Activated T-helper 1 cell treated with Interleukin-2 at 50 U/mL for 16 hours (primary cell): ENCODE data around the gene ARHGAP26.

Source experiments
- DNase-seq: peaks from one replicate; pipeline ENCODE4 v3.0.0-alpha.2; 2020; ENCODE audit warnings: low read depth

Gene ARHGAP26

GRCh38 chr5:142814122-142814521 is 43.9 kb downstream of the ARHGAP26 start:
- DNase-seq, result no peak

GRCh38 chr5:142815469-142815868 is 45.3 kb downstream of the ARHGAP26 start:
- no peak for DNase-seq

GRCh38 chr5:142816531-142817430 is 46.6 kb downstream of the ARHGAP26 start:
- DNase-seq, result no peak

DNA sequence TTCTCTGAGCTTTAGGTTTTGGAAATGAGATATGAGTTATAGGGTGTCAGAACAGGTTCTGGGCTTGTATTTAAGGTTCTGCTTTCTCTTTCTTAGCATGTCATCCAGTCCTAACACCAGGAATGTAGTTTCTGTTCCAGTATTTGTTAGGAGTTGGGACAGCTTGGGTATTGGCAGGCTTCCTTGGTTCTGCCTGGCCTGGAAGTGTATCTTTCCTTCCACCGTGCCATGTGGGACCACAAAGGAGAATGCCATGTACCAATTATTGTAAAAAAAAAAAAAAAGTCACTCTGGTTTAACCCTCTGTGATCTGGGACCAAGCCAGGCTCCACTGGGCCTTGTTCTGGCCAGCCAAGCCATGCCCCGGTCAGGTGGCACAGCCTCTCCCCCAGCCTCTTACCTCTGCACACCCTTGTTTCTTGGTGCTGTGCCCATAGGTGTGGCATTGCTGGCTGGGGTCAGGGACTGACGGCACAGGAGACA is 47.8 kb downstream of the ARHGAP26 start:
- no peak for DNase-seq

GRCh38 chr5:142819292-142819691 is 49.1 kb downstream of the ARHGAP26 start:
- no peak for DNase-seq

- no peak for DNase-seq
These were observed 49.6 kb downstream of the ARHGAP26 start for GRCh38 chr5:142819825-142820224.

GRCh38 chr5:142820447-142820846 is 50.3 kb downstream of the ARHGAP26 start:
- DNase-seq, result no peak

DNA sequence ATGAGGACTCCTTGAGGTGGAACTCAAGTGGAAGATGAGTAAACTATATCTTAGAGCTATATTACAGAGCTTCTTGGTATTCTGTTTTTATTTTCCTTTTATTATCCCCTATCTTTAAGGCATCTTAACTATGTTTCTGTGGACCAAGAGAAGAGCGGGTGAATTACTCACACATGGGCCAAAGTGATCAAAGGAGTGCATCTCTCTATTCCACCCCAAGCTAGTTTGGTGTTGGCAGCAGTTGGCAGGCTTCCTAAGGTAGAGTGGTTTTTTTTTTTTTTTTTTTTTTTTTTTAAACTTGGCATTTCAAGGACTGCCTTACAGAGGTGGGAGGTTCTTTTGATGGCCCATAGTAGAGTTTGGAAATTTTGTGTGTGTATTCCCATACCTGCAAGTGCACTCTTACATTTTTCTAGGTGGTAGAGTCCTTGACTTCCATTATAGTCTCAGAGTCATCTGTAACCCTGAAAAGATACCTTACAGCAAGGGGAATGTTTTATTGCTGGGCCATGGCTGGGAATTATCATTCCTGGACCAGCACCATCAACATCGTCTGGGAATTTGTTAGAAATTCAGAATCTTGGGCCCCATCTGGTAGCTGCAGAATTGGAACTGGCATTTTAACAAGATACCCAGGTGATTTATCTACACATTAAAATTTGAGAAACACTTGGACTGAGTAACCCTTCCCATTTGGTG is 51.0 kb downstream of the ARHGAP26 start:
- no peak for DNase-seq

DNA sequence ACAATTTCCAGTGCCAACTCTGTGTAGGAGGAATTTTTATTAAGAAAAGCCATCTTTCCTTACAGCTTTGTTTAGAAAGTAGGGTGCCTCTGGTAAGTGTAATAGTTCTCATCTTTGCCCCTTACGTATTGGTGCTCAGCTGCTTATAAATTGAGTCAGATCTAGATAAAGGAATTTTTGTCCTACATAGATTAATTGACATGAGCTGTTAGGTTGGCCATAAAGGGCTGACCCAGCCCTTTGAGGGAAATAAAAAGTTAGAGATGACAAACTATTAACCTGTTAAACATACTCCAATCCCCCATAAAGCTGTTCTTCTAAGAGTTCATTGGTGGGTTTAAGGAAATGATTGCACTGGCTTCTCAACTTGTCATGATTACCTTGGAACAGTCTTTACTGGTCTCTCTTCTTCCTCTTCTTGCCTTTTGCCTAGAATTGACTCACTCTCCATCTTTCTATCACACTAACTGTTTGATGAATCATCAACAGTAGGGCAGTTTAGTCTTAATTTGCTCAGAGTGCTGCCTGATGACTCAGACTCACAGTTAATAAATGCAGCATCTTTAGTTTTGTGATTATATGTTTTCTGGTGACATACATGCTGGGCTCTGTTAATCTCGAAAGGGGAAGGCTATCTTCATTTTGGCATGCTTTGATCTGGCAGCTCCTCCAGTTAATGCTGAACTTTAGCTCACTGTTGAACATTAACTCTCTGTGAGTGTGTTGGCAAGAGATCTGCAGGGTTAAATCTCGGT is 51.7 kb downstream of the ARHGAP26 start:
- no peak for DNase-seq

DNA sequence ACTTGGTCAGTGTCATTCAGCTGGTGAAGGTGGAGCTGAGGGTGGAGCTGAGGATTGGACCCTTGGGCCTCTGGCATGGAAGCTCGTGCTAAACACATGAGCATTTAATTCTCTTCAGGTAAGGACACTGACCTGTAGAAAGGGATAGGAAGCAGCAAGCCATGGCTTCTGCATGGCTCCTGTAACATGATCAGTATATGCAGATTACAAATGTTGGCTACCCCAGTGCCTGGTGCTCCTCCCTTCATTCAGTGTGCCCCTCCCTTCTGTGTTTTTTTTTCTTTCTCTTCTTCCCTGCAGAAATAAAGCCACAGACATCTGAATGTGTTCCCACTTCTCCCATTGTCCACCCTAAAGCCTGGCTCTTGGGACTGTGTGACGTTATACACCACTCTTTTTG is 52.9 kb downstream of the ARHGAP26 start:
- DNase-seq, result no peak

DNA sequence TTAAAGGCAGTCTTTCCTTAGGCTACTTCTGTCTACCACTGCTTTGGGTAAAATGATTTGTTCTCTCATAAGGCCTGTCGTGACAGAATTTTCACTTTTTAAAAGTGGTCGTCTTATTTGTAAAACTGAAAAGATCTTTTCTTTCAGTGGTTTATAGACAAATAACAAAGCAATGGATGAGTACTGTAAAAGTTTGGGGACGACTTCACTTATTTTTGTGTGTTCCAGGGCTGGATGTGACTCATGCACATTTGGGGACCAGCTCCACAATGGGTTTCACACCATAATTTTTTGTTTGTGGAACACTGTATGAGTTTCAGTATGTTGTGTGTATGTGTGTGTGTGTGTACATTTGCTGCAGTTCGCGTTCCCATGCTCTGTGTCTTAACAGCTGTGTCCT is 53.6 kb downstream of the ARHGAP26 start:
- no peak for DNase-seq

GRCh38 chr5:142824391-142824790 is 54.2 kb downstream of the ARHGAP26 start:
- no peak for DNase-seq

- no peak for DNase-seq
These were observed 55.4 kb downstream of the ARHGAP26 start for GRCh38 chr5:142825378-142826089.

DNA sequence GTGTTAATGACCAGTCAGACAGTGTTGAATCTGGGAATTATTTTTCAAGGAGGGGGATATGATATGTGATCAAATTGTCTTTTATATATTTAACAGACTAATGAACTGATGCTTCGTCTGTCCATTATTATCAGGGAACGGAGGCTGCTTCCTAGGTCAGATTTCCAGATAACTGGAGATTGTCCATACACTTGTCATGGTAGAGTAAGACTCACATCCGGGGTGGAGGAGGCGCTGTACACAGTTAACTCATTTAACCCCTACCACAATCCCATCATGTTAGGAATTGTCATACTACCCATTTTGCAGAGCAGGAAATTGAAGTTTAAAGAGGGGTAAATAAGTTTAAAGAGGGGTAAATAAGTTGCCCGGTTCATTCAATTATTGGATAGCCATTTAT is 55.9 kb downstream of the ARHGAP26 start:
- no peak for DNase-seq

GRCh38 chr5:142826741-142827492 is 56.7 kb downstream of the ARHGAP26 start:
- DNase-seq, result no peak

DNA sequence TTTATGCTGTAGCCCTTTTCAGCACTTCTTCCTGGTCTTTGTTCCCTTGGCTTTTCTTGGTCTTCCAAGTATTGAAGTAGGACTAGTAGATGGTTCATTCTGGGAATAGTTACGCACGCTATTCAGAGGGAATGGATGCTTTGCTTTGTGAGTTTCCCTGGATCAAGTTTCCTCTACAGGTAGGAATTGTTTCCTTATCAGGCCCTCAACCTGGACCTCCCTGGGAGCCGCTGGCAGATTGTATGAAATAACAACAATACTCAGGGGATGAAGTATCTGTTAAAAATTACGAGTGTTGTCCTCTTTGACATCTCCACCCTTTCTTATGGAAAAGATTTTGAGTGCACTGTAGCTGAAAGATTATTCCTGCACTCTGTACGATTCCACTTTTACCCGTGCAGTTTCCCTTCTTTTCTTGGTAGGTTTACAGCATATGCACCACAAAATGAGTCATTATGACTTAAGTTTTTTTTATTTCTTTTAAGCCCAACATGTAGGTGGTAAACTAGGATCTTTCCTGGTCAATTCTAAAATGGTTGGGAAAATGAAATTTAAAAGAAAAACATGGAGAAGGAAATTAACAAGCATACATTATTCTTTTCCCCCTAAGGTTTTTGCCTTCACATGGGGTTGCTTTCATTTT is 57.9 kb downstream of the ARHGAP26 start:
- no peak for DNase-seq

GRCh38 chr5:142828797-142829535 is 58.8 kb downstream of the ARHGAP26 start:
- DNase-seq, result no peak

DNA sequence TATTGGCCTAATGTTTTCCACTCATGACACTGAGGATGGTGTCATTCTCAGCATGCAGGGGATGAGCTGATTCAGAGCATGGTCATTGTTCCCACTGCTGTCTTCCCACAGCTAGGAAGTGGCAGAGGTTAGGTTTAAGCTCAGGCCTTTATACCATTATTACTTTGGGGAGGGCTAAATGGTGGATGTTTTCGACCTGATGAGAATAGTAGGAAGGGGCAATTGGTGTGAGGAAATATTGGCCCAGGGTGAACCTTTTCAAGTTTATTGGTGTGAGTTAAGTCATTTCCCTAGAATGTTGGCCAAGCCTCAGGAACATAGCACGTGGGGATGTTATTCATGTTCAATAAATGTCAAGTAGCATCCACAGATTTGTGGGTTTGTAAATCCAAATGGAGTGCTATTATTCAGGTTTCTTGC is 59.6 kb downstream of the ARHGAP26 start:
- no peak for DNase-seq

DNA sequence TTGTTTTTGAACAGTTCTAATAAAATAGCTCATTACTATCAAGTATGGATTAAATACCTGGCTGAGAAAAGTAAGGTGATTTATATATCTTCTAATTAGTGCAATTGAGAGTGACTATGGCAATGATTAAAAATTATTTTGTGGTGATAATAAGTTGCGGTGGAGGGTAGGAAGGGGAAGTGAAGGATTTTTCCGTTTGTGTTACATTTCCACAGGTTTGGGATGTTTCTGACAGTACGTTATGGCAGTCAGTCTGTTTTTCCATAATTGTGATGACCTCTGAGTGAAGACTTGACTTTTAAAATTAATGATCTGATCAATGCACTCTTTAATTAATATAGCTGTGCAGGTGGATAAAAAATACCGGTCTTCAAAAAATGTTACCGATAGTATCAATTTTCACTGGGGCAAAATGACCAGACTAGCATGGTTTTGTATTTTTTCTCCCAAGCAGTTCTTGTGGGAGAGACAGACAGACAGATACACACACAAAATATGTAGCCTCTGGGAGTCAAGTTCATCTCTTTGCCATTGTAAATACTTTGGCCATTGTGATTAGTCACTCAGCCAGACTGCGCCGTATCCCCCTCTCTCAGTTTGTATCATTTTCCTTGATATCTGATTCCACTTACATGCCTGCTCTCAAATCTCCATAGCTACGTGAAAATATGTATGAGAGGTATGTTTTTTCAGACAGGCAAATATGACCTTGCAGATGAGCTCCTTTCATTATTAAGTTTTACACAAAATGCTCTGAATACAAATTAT is 60.2 kb downstream of the ARHGAP26 start:
- no peak for DNase-seq
